Neutrophil (primary cell): ENCODE results near the gene UQCRFS1.
"Not testable (repeated sequence)": the region's sequence is repeated elsewhere in the genome, so short reads cannot be mapped to it uniquely, and the experiment has no call there.

ENCODE experiments used
- H3K27ac ChIP-seq: fragments of 200-600 bp; sonication (generic); 2 replicates; pipeline ENCODE4 v1.5.1; 2016; ENCODE audit warnings: mild to moderate bottlenecking, moderate library complexity
- H3K27me3 ChIP-seq: fragments of 200-600 bp; sonication (generic); 2 replicates; pipeline ENCODE4 v1.6.0; 2016; ENCODE audit warnings: mild to moderate bottlenecking
- H3K36me3 ChIP-seq: fragments of 200-600 bp; sonication (generic); 2 replicates; pipeline ENCODE4 v1.5.1; 2017
- H3K4me1 ChIP-seq, 2 experiments: fragments of 200-600 bp in 1 of 2; sonication (generic) in 1 of 2; 1 replicate in 1 of 2; 2 replicates in 1 of 2; pipeline versions ENCODE4 v1.5.1 to v1.6.1; 2013 to 2016; ENCODE audit warnings: low read depth in 1 of 2, low read length in 1 of 2, mild to moderate bottlenecking in 1 of 2, moderate library complexity in 1 of 2; ENCODE audit not compliant: control insufficient read depth in 1 of 2, insufficient read depth in 1 of 2
- H3K4me3 ChIP-seq, 2 experiments: fragments of 200-600 bp in 1 of 2; sonication (generic) in 1 of 2; 1 replicate in 1 of 2; 2 replicates in 1 of 2; pipeline ENCODE4 v1.5.1; 2013 to 2016; ENCODE audit warnings: low read depth in 1 of 2, low read length in 1 of 2, mild to moderate bottlenecking in 1 of 2, moderate library complexity in 1 of 2
- H3K9me3 ChIP-seq: fragments of 200-600 bp; sonication (generic); 2 replicates; pipeline ENCODE4 v1.5.1; 2016
- CTCF ChIP-seq: fragments of 200-600 bp; sonication (generic); IDR thresholded peaks from 2 replicates; pipeline ENCODE4 v1.5.1; 2016; ENCODE audit warnings: antibody characterized with exemption

Gene UQCRFS1

GRCh38 chr19:29256516-29256915 is 43.6 kb upstream of the UQCRFS1 start:
- H3K4me3 ChIP-seq: no peak overlapping the region
- no peaks in the 10 kb centered on the region for H3K9me3 ChIP-seq
- no peaks in the 10 kb centered on the region for H3K27me3 ChIP-seq
- no peak overlapping the region for H3K27ac ChIP-seq
- H3K4me1 ChIP-seq: no peaks in the 10 kb centered on the region
- no peaks in the 10 kb centered on the region for H3K36me3 ChIP-seq
- no peak for TF ChIP-seq CTCF

GRCh38 chr19:29255912-29256311 is 43.0 kb upstream of the UQCRFS1 start:
- Histone ChIP-seq H3K27ac (no peak overlapping the region), H3K27me3 (no peaks in the 10 kb centered on the region), H3K4me3 (no peak overlapping the region), H3K36me3 (no peaks in the 10 kb centered on the region), H3K4me1 (no peaks in the 10 kb centered on the region), H3K9me3 (no peaks in the 10 kb centered on the region)
- no peak for TF ChIP-seq CTCF

GRCh38 chr19:29255006-29255405 is 42.1 kb upstream of the UQCRFS1 start:
- Histone ChIP-seq H3K4me1 (no peaks in the 10 kb centered on the region), H3K27ac (no peak overlapping the region), H3K4me3 (no peak overlapping the region), H3K36me3 (no peaks in the 10 kb centered on the region), H3K27me3 (no peaks in the 10 kb centered on the region), H3K9me3 (no peaks in the 10 kb centered on the region)
- TF ChIP-seq CTCF: no peak

GRCh38 chr19:29249798-29250197 is 36.8 kb upstream of the UQCRFS1 start:
- H3K36me3 ChIP-seq, H3K27ac ChIP-seq, H3K27me3 ChIP-seq, H3K9me3 ChIP-seq, H3K4me1 ChIP-seq, H3K4me3 ChIP-seq: not testable (repeated sequence)

GRCh38 chr19:29248332-29248844 is 35.4 kb upstream of the UQCRFS1 start:
- Histone ChIP-seq H3K27ac (no peak overlapping the region), H3K27me3 (peaks cover 9% of the 10 kb centered on the region), H3K9me3 (no peaks in the 10 kb centered on the region), H3K4me1 (no peaks in the 10 kb centered on the region), H3K36me3 (no peaks in the 10 kb centered on the region), H3K4me3 (no peak overlapping the region)
- no peak for TF ChIP-seq CTCF

GRCh38 chr19:29247872-29248271 is 34.9 kb upstream of the UQCRFS1 start:
- no peaks in the 10 kb centered on the region for H3K4me1 ChIP-seq
- H3K4me3 ChIP-seq: no peak overlapping the region
- no peaks in the 10 kb centered on the region for H3K36me3 ChIP-seq
- no peak for TF ChIP-seq CTCF
- no peaks in the 10 kb centered on the region for H3K9me3 ChIP-seq
- H3K27me3 ChIP-seq: peaks cover 9% of the 10 kb centered on the region
- H3K27ac ChIP-seq: no peak overlapping the region
